Measurements from ENCODE around the gene PPM1A.

The PPM1A gene

GRCh38 chr14:60301685-60302084, 52.7 kb downstream of the PPM1A start:
- no peak overlapping the region for H3K9ac ChIP-seq (ENCODE audit: low read length)
- peaks cover 15% of the 10 kb centered on the region for H3K4me1 ChIP-seq (ENCODE audit: insufficient read depth, low read length, severe bottlenecking)
- H3K4me3 ChIP-seq (ENCODE audit: low read depth, low read length, poor library complexity, severe bottlenecking) = no peak overlapping the region
- peaks cover 37% of the 10 kb centered on the region for H3K36me3 ChIP-seq (ENCODE audit: insufficient read depth, low read length)
- no peaks in the 10 kb centered on the region for H3K9me2 ChIP-seq (ENCODE audit: low read depth, low read length)
- H3K4me2 ChIP-seq (ENCODE audit: low read length) = no peak overlapping the region
- no peaks in the 10 kb centered on the region for H3K27me3 ChIP-seq (ENCODE audit: insufficient read depth, low read length)
- no peak overlapping the region for H3K27ac ChIP-seq (ENCODE audit: low read depth, low read length, poor library complexity, severe bottlenecking)
- no peak overlapping the region for H2AFZ ChIP-seq (ENCODE audit: low read length)
- no peaks in the 10 kb centered on the region for H3K79me2 ChIP-seq (ENCODE audit: insufficient read depth, low read length)
- no peaks in the 10 kb centered on the region; the same call in 1 of the 2 replicates for H3K9me3 ChIP-seq (ENCODE audit: low read length)
- H3F3A ChIP-seq (ENCODE audit: insufficient read depth, low read length) = no peaks in the 10 kb centered on the region
- no peaks in the 10 kb centered on the region for H4K20me1 ChIP-seq (ENCODE audit: insufficient read depth, low read length)
- TF ChIP-seq EZH2 (IDR thresholded peaks at IDR 0.05; ENCODE audit: borderline replicate concordance, low read length) (no peak), CTCF (IDR thresholded peaks at IDR 0.05; ENCODE audit: low read length) (no peak)

- H3K4me1 ChIP-seq (ENCODE audit: insufficient read depth, low read length, severe bottlenecking) = peaks cover 15% of the 10 kb centered on the region
- no peaks in the 10 kb centered on the region for H3K27me3 ChIP-seq (ENCODE audit: insufficient read depth, low read length)
- H3K27ac ChIP-seq (ENCODE audit: low read depth, low read length, poor library complexity, severe bottlenecking) = peak overlapping the region; percentile 67
- no peaks in the 10 kb centered on the region; the same call in 1 of the 2 replicates for H3K9me3 ChIP-seq (ENCODE audit: low read length)
- H3K4me3 ChIP-seq (ENCODE audit: low read depth, low read length, poor library complexity, severe bottlenecking) = no peak overlapping the region
- no peak overlapping the region for H3K4me2 ChIP-seq (ENCODE audit: low read length)
- no peaks in the 10 kb centered on the region for H3F3A ChIP-seq (ENCODE audit: insufficient read depth, low read length)
- no peaks in the 10 kb centered on the region for H3K79me2 ChIP-seq (ENCODE audit: insufficient read depth, low read length)
- no peak for TF ChIP-seq EZH2 (IDR thresholded peaks at IDR 0.05; ENCODE audit: borderline replicate concordance, low read length)
- TF ChIP-seq CTCF (IDR thresholded peaks at IDR 0.05; ENCODE audit: low read length) = no peak
- no peak overlapping the region; the same call in 1 of the 2 replicates for H3K9ac ChIP-seq (ENCODE audit: low read length)
- H4K20me1 ChIP-seq (ENCODE audit: insufficient read depth, low read length) = no peaks in the 10 kb centered on the region
- H3K36me3 ChIP-seq (ENCODE audit: insufficient read depth, low read length) = peaks cover 29% of the 10 kb centered on the region
- no peaks in the 10 kb centered on the region for H3K9me2 ChIP-seq (ENCODE audit: low read depth, low read length)
- no peak overlapping the region for H2AFZ ChIP-seq (ENCODE audit: low read length)
Measured at GRCh38 chr14:60302663-60303062, 53.6 kb downstream of the PPM1A start.

DNA sequence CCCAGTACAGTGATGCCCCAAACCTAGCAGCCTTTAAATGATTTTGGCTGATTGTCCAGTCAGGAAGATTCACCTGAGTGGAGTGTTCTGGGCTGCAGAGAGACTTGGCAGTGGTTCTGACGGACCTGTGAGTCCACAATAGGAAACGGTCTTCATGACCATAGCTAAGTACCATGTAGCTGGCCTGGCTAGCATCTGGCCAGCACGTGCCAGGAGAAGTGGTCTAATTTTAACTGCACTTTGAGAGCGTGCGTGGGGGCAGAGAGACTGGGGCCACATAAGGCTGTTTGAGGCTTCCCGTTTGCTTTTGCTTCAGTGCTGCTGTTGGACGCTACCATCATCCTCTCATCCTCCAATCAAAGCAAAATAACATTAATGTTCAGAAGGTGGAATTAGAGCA, 54.7 kb downstream of the PPM1A start:
- Histone ChIP-seq H3K36me3 (ENCODE audit: insufficient read depth, low read length) (peaks cover 23% of the 10 kb centered on the region), H3K27ac (ENCODE audit: low read depth, low read length, poor library complexity, severe bottlenecking) (peak overlapping the region; percentile 67), H3K4me3 (ENCODE audit: low read depth, low read length, poor library complexity, severe bottlenecking) (no peak overlapping the region)

More for the DNA sequence above, 54.7 kb downstream of the PPM1A start:
- H3K4me1 ChIP-seq (ENCODE audit: insufficient read depth, low read length, severe bottlenecking) = peaks cover 15% of the 10 kb centered on the region
- H3K4me2 ChIP-seq (ENCODE audit: low read length) = no peak overlapping the region
- H3K9me2 ChIP-seq (ENCODE audit: low read depth, low read length) = no peaks in the 10 kb centered on the region
- no peaks in the 10 kb centered on the region for H4K20me1 ChIP-seq (ENCODE audit: insufficient read depth, low read length)
- H2AFZ ChIP-seq (ENCODE audit: low read length) = no peak overlapping the region
- H3K27me3 ChIP-seq (ENCODE audit: insufficient read depth, low read length) = no peaks in the 10 kb centered on the region
- no peaks in the 10 kb centered on the region for H3F3A ChIP-seq (ENCODE audit: insufficient read depth, low read length)
- no peaks in the 10 kb centered on the region for H3K79me2 ChIP-seq (ENCODE audit: insufficient read depth, low read length)
- H3K9ac ChIP-seq (ENCODE audit: low read length) = no peak overlapping the region
- H3K9me3 ChIP-seq (ENCODE audit: low read length) = no peaks in the 10 kb centered on the region; the same call in 1 of the 2 replicates
- TF ChIP-seq EZH2 (IDR thresholded peaks at IDR 0.05; ENCODE audit: borderline replicate concordance, low read length) (no peak), CTCF (IDR thresholded peaks at IDR 0.05; ENCODE audit: low read length) (no peak)

Data from OCI-LY1 (cell line).